Renal cortex interstitium (tissue), 11 donors: Measurements from ENCODE around the gene SEMA4D. TPM values are rescaled to one million over a fixed set of nuclear protein-coding genes. Genes with fewer than 3 reads are reported as not detected.

Experiments
- DNase-seq, 11 donors: peaks; one replicate each; pipeline ENCODE4 v3.0.0-alpha.2; 2013; ENCODE audit warnings: low read depth in 9 of 11, low spot score in 4 of 11; ENCODE audit errors: extremely low read depth in 1 of 11
- polyA plus RNA-seq, 3 donors: library from polyadenylated mRNA; unstranded; fragments of 120-200 nt; gene quantifications; one replicate each; pipeline ENCODE4 v1.2.1, GENCODE V29; 2013; ENCODE audit not compliant: insufficient read length in 3 of 3

SEMA4D gene
- polyA plus RNA-seq, 3 donors: 46.9 to 68.0 (median 49.1) TPM

GRCh38 chr9:89330513-89330912 is 167.4 kb downstream of the SEMA4D start:
- DNase-seq: no peak

DNA sequence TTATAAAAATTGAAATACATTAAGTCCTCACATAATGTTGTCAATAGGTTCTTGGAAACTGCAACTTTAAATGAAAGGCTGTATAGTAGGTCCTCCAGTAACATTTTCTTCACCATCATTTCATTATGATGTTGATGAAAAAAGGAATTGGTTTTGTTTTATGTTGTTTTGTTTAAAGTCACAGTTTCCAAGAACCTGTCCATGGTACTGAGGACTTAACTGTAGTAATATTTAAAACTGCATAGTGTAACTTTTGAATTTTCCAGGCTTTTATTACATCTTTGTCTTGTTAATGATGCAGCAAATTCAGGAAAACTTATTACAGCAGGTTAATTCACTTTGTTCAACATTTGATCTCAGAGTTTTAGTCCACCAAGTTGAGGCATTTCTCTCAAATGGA is 168.0 kb downstream of the SEMA4D start:
- DNase-seq: no peak

DNA sequence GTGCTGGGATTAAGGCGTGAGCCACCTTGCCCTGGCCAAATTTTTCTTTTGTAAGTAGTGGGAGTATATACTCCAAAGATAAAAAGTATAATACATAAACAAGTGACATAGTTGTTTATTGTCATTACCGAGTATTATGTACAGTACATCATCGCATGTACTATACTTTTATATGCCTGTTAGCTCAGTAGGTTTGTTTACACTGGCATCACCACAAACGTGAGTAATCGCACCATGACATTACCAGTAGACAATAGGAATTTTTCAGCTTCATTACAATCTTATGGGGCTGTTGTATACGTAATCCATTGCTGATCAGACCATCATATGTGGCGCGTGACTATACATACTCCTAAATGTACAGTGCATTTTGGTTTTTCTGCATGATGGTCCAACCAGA is 169.8 kb downstream of the SEMA4D start:
- DNase-seq: no peak

GRCh38 chr9:89325733-89326132 is 172.2 kb downstream of the SEMA4D start:
- no peak for DNase-seq

- no peak for DNase-seq
Measured at GRCh38 chr9:89323390-89323789, 174.5 kb downstream of the SEMA4D start.

DNA sequence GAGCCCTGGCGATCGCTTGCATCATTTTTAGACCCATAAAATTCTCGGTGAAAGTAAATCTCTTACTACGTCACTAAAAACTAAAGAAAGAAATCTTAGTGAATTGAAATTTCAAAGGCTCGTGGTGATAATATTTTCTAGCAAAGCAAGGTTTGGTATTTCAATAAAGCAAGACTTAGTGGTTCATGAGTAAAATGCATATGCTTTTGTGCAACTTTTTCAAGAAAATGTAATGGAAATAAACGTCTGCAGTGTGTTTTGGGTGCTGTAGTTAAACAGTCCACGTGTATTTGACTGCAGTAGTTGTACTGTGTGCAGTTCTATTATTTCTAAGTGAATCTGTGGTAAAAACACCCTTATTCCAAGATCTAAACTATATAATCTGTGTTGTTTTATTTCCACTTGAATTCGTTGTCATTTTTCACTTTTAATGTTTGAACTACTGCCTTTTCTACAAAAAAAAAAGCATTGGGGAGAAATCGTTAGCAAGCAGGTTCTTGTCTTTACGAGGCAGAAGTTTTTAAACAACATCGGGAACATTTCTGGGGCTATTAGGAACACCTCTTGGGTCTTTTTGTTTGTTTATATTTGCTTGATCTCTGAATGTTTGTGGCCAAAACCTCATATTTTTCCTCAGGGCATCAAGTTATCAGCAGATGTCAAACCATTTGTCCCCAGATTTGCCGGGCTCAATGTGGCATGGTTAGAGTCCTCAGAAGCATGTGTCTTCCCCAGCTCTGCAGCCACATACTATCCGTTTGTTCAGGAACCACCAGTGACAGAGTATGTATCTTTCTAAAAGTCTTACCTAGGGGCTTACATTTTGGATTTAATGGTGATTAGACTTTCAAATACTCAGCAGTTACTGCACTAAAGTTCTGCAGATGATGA is 178.7 kb downstream of the SEMA4D start:
- DNase-seq: no peak

DNA sequence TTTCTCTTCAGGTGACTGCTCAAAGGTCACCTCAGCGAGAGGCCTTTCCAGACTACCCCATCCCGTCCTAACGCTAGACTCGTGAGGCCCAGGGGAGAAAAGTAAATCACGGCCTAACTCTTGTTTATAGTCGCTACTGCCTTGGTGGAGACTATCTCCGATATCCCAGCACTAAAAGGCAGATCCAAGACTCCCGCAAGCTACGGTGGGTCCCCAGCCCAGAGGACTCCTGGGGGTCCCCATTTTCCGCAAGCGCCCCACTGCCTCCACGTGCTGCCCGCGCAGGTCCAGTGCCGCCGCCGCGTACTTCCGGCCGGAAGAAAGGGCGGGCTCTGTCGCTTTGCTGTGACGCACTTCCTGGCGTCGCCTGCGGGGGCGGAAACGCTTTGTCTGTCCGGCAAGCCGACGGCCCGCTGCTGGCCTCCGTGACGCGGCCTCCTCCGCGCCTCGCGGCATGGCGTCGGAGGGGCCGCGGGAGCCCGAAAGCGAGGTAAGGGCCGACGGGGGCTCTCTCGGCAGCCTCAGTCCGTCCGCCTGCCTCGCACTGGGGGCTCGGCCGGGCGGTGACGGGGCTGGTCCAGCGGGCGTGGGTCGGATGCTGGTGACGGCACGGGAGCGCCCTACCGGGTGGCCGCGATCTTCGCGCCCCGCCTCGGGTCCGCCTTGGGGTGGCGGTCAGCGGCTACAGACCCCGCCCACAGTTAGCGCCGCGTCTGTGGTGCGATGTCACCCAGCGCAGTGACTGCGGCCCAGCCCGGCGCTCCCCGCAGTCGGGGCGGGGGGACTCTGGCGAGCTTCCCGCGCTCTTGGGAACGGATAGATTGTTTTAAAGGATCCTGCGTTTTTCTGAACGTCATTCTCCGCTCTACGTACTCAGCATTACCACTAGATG is 179.5 kb downstream of the SEMA4D start, which contains the start of gene SECISBP2:
TSS of gene SECISBP2 (plus strand) at position 378 of the 892 bp plus-strand sequence. CDS start at position 455, 77 bp downstream.
- peak; percentile 85 to 95 (median 93) for DNase-seq

DNA sequence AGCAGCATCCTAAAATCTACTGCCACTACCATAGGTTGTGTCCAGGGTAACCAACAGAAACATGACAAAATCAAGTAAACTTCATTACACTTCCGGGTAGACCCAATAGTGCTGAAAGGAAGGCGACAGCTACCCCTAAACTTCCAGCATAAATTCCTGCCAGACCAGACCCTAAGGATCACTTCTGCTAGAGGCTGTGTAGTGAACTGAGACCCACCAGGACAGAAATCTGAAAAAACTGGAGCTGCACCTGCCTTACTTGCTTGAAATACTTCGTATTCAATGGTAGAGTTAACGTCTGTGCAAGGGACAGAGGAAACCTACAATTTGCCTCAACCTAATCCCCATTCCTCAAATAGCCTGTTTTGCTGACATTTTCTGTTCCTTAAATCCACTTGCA is 180.6 kb downstream of the SEMA4D start:
- DNase-seq: no peak

DNA sequence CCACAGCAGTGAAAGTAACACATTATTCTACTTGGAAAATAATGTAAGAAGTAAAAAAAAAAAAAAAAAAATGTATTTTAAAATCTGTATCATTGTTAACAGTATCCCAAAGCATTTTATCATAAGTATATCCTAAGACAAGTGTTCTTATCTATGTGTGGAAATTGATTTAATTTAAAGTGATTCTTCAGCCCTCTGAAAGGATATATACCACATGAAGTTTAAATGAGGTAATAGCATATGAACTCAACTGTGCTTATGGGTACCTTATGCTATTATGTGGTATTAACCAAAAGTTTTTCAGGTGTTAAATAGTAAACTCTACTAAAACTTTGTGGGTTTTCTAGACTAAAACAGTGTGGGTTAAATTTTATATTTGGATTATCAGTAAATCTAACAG is 182.4 kb downstream of the SEMA4D start:
- no peak for DNase-seq

- DNase-seq: no peak
Measured at GRCh38 chr9:89314955-89315354, 183.0 kb downstream of the SEMA4D start.

GRCh38 chr9:89313842-89314241 is 184.1 kb downstream of the SEMA4D start:
- DNase-seq: no peak

- peak in 2 of 11 donors; percentile 18 to 30 for DNase-seq
Measured at GRCh38 chr9:89312222-89312571, 185.7 kb downstream of the SEMA4D start.

DNA sequence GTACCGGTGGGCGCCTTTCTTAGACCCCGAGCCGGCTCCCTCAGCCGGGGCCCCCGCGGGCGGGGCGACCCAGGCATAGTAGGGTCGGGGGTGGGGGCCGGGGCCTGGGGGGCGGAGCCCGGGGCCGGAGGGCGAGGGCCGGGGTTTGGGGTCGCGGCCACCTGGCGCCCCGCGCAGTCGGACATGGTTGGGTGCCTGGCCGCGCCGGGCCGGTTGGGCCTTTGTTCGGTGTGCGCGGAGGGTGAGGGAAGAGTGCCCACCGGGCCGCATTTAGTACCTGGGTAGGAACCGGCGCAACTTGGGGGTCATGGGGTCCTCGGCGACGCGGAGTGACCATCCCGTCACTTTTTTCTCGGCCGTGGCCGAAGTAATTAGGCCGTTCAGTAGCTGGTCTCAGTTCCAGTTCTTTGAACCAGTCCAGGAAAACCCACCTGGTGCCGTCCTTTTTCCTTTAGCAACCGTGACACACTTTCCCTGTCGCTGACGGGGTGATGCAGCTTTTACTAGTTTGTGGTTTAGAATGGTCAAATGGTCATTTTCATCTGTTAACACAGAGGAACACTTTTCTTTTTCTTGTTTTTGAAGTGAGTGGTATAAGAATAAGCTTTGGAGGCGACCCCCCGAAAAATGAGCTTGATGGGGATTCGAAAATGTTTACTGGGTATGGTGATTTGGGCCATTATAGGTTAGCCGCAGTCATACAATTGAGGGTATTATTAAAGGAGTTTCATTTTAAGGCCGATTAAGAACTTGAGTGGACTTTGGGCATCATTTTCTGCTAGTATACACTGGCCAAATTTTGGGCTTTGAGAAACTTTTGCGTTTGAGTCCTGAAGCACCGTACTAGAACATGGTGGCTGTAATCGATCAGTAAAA is 186.3 kb downstream of the SEMA4D start:
- DNase-seq: peak in 1 of 11 donors; percentile 12

Other genes starting within 250 kb of the SEMA4D start
- 100 to 1,000 TPM in 2 of 3 donors, 10 to 100 TPM in 1; 68.8 to 115 (median 113) TPM for gene CKS2, start 186.9 kb downstream of the SEMA4D start, polyA plus RNA-seq
- 100 to 1,000 TPM in 1 of 3 donors, 10 to 100 TPM in 2; 60.3 to 105 (median 75.6) TPM for gene SECISBP2, start 179.6 kb downstream of the SEMA4D start, polyA plus RNA-seq
- 1 to 10 TPM; 1.7 to 3.9 (median 3.5) TPM for gene GADD45G, start 106.9 kb upstream of the SEMA4D start, polyA plus RNA-seq